ENCODE results near the gene SNAP29.
A peak's percentile ranks its signal among the peaks of the same experiment; 100 is the strongest.
"Not testable (repeated sequence)": the region's sequence is repeated elsewhere in the genome, so short reads cannot be mapped to it uniquely, and the experiment has no call there.

The SNAP29 gene

DNA sequence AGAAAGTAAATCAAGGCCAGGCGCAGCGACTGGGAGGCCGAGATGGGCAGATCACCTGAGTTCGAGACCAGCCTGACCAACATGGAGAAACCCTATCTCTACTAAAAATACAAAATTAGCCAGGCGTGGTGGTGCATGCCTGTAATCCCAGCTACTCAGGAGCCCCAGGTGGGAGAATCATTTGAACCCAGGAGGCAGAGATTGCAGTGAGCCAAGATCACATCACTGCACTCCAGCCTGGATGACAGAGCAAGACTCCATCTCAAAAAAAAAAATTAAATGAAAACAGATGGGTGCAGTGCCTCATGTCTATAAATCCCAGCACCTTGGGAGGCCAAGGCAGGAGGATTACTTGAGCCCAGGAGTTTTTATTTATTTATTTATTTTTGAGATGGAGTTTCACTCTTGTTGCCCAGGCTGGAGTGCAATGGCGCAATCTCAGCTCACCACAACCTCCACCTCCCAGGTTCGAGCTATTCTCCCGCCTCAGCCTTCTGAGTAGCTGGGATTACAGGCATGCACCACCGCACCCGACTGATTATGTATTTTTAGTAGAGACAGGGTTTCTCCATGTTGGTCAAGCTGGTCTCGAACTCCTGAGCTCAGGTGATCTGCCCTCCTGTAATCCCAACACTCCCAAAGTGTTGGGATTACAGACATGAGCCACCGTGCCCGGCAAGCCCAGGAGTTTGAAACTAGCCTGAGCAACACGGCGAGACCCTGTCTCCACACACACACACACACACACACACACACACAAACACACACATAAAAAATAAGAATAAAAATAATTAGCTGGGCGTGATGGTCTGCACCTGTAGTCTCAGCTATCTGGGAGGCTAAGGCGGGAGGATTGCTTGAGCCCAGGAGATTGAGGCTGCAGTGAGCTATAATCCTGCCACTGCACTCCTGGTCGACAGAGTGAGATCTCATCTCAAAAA is 42.6 kb downstream of the SNAP29 start:
- not testable (repeated sequence) for DNase-seq (ENCODE audit: low read depth)

DNA sequence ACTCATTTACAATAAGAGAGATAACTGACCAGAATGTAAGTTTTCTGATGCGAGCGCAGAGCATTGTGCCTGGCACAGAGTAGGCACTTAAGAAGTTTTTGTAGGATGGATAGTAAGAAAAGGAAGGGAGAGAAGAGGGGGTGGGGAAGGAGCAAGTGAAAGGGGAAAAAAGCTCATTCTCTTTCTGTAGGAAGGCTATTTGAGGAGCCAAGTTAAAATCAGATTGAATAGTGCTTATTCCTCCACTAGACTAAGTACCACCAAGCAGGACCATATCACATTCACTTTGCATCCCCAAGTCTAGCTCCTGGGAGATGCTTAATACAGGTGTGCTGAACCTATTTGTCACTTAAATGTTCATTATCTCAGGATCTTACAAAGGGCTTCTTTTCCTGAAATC is 44.3 kb downstream of the SNAP29 start:
- DNase-seq (ENCODE audit: low read depth), result no peak

DNA sequence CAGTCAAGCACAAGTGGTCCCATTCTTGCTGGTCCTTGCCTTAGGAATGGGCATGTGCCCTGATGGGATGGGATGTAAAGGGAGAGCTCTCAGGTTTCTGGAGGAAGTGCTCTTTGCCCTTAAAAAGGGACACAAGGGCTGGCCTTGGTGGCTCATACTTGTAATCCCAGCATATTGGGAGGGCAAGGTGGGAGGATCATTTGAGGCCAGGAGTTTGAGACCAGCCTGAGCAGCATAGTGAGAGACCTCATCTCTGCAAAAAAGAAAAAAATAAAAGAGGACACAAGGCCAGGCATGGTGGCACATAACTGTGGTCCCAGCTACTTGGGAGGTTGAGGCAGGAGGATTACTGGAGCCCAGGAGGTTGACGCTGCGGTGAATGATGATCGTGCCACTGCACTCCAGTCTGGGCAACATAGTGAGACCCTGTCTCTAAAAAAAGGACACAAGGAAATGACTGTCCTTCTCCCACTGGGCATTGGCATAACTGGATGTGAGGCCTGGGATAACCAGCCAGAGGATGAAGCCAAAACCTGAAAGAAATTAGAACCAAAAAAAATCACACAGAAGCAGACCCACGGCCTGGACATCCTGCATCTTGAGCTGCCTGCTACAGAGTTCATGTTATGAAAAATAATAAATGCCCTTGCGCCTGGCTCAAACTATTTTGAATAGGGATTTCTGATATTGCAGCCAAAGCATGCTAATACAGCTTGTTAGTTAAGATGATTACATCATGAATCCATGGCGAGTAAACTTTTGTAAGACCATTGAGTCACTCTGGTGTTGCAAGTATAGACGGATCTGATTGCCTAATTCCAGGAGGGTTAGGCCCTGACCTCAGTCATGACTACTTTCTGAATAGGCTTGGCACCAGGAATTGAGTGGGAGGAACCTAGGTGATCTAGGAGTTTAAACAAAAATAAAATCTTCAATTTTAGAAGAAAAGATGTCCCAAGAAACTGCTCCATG is 45.5 kb downstream of the SNAP29 start:
- DNase-seq (ENCODE audit: low read depth), result no peak

DNA sequence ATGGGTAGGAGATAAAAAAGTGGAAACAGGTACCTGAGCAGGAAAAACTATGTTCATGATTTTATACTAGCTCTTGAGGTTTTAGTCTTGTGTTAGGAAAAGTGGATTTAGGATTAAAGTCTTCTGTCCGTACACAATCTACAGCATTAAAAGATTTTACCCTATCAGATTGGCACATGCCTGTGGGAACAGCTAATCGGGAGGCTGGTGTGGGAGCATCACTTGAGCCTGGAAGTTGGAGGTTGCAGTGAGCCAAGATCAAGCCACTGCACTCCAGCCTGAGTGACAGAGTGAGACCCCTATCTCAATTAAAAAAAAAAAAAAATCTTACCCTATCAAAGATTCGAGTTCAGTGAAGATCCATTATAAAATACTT is 46.2 kb downstream of the SNAP29 start:
- DNase-seq (ENCODE audit: low read depth), result no peak

DNA sequence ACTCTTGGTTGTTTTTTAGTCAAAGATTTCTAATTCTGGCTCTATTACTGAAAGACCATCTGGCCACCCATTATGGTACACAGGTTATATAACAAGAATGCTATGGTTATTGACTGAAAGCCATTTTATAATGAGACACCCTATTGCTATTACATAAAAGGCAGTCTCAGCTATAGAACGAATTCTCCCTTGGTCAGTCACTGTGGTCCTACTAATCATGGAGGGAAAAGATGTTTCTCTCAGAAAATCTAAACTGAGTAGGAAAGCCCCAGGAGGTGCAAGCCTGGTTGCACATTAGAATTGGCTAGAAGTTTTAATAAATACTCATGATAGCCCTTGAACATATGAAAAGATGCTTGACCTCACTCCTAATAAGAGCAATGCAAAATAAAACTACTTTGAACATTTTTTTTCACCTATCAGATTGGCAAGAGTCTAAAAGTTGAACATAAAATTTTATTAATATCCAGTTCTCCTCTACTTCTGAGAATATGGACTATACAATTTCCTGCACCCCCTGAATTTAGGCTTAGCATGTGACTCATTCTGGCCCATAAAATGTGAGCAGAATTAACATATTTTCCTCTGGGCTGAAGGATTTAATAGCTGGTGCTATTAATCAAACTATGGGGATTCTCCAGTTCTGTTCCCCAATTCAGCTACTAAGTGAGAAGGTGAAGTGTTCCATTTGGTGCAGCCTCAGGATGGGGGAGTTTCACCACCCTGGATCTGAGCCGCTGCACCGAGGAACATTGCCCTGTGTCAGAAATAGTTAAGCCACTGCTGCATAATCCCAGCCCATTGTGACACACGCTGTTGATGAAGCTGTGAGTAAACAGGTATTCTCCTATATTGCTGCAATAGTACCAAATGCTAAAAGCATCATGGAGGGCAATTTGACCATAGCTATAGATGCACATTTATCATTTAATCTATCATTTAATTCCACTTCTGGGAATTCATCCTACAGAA is 46.9 kb downstream of the SNAP29 start:
- no peak for DNase-seq (ENCODE audit: low read depth)

DNA sequence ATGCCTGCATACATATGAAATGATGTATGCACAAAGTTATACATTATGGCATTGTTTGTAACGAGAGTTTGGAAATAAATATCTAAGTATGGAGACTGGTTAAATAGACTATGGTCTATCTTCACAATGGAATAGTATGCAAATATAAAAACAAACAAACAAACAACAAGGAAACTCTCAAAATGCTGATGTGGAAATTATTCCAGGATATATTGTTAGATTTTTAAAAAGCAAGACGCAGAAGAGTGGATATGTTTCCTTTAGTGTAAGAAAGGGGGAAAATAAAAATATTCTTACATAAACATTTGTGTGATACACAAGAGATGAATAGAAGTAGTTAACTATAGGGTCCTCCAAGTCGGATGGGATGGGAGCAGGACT is 47.6 kb downstream of the SNAP29 start:
- no peak for DNase-seq (ENCODE audit: low read depth)

DNA sequence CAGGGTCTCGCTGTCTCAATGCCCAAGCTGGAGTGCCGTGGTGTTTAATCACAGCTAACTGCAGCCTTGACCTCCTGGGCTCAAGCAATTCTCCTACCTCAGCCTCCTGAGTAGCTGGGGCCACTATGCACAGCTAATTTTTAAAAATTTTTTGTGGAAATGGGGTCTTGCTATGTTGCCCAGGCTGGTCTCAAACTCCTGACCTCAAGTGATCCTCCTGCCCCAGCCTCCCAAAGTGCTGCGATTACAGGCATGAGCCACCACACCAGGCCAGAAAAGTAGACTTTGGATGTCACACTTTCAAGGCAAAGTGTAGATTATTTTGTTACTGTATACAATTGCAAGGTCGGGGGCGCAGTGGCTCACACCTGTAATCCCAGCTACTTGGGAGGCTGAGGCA is 49.9 kb downstream of the SNAP29 start:
- DNase-seq (ENCODE audit: low read depth), result not testable (repeated sequence)

DNA sequence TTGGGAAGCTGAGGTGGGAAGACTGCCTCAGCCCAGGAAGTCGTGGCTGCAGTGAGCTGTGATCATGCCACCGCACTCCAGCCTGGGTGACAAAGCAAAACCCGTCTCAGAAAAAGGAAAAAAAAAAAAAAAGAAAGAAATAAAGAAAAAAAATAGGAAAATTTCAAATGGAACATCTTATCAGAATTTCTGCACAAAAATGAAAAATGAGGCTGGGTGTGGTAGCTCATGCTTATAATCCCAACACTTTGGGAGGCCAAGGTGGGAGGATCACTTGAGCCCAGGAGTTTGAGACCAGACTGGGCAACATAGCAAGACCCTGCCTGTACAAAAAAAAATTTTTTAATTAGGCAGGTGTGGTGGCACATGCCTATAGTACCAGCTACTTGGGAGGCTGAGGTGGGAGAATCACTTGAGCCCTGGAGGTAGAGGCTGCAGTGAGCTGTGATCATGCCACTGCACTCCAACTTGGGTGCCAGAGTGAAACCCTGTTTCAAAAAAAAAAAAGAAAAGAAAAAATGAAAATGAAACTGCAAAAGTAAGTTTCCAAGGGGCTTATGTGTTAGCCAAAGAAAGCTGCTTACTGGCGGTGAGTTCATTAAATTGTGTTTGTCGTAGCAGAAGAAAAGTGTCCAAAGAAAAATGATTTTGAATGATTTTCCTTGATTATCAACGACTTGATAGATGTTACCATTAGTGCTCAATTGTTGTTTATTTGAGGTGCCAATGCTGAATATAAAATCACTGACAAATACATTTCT is 50.9 kb downstream of the SNAP29 start:
- no peak for DNase-seq (ENCODE audit: low read depth)

DNA sequence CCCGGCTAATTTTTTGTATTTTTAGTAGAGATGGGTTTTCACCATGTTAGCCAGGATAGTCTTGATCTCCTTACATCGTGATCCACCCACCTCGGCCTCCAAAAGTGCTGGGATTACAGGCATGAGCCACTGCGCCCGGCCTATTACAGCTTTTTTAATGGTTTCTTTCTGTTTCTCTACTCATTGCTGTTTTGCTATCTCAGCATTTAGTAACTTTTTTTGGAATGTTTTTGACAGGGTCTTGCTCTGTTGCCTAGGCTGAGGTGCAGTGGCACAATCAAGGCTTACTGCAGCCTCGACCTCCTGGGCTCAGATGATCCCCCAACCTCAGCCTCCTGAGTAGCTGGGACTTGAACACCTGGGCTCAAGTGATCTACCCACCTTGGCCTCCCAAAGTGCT is 53.7 kb downstream of the SNAP29 start:
- no peak for DNase-seq (ENCODE audit: low read depth)

DNA sequence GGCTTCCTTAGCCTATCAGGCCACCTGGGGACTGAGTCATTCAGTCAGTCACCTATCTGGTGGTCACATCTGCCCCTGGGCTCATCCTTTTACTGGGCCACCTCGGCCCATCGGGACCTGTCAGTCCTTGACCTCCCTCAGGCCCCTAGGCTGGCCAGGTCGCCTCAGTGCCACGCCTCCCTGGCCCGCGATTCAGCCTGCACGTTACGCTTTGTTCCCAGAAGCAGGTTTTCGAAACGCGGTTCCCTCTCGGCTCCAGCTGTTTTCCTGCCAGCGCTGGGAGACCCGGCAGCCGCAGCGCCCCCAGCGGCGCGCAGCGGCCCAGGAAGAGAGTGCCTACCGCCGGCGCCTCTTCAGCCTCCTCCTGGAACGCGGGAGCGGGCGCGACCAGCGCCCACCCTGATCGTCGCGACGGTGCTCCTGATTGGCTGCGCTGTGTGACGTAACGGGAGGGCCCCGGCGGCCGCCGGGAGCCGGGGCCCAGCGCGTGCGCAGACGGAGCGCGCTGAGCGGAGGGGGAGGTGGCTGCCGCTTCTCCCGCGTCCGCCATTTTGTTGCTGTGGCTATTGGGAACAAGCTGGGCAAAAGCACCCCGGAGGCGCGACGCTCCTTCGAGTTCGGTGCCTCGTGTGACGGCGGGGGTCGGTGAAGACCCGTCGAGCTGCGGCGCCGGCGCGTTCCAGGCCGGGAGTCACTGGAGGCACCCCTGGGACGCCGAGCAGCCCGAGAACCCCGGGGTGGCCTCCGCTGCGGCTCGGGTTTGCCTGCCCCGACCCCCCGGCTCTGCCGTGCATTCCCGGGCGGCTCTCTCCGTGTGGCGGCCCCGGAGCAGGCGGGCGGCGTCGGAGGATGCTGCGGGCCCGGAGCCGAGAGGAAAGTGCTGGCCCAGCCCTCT is 58.4 kb downstream of the SNAP29 start, which contains the start of gene CRKL:
Gene CRKL, plus strand, starts transcription at position 492 of the 895 bp plus-strand sequence. CDS start 528 bp downstream, outside the sequence.
- DNase-seq (ENCODE audit: low read depth), result peak; percentile 94

DNA sequence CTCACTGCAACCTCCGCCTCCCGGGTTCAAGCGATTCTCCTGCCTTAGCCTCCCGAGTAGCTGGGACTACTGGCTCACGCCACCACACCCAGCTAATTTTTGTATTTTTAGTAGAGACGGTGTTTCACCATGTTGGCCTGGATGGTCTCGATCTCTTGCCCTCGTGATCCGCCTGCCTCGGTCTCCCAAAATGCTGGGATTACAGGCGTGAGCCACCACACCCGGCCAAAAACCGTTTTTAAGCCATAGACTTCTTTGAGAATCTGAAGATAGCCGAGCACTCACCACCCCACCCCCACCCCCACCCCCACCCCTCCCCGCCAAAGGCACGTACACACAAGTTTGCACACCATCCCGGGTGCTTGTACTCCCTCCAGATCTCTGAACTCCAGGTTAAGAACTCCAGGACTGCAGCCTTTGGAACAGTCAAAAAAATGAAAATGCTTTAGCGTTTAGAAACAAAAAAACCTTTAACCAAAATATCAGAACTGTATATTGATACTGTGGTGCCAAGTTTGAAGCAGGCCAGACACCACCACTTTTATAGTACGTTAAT is 59.9 kb downstream of the SNAP29 start:
- no peak for DNase-seq (ENCODE audit: low read depth)

DNA sequence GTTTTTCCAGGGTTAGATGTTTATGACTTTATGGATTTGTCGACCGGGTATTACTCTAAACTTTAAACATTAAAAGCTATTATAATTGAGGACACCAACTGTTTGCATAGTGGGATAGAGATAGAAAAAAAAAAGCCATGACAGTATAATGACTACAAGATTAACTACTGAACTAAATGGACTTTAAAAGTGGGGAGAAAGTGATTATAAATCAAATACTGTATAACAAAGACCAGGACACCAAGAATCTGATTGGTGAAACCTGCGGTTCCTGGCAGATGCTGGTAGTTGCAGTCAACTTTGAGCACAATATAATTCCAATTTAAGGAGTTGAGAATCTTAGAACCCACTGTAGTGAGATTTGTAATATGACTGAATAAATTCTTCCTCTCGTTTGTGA is 60.9 kb downstream of the SNAP29 start:
- DNase-seq (ENCODE audit: low read depth), result no peak

DNA sequence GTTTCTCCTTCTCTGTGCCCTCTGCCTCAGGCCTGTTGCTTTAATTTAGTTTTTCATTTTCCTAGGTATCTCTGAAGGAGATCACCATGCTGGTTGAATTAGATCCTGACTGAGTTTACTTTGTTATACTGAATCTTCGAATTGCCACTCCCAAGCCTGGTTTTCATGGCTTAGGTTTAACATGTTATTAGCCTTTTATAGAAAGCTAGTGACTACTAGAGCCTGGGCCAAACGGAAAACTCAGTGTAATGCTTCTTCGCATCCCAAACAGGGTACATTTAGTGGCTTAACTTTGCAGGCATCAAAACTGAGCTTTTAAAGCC is 62.0 kb downstream of the SNAP29 start:
- no peak for DNase-seq (ENCODE audit: low read depth)

DNA sequence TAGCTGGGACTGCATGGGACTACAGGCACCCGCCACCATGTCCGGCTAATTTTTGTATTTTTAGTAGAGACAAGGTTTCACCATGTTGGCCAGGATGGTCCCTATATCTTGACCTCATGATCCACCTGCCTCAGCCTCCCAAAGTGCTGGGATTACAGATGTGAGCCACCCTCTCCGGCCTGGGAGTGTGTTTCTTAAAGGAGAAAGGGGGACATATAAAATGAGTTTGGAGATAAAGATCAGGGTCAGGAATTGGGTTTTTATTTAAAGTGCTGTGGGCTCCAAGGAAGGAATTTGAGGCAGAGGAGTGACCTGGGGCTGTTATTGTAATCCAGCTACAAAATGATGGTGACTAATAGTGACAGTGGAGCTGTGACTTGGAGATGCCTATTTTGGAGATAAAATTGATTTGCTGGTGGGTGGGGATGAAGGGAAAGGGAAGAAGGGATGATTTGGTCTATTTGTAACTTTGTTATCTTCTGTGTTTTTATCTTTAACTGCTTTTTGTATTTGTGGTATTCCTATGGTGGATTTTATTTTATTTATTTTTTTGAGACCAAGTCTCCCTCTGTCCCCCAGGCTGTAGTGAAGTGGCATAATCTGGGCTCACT is 63.4 kb downstream of the SNAP29 start:
- no peak for DNase-seq (ENCODE audit: low read depth)

DNA sequence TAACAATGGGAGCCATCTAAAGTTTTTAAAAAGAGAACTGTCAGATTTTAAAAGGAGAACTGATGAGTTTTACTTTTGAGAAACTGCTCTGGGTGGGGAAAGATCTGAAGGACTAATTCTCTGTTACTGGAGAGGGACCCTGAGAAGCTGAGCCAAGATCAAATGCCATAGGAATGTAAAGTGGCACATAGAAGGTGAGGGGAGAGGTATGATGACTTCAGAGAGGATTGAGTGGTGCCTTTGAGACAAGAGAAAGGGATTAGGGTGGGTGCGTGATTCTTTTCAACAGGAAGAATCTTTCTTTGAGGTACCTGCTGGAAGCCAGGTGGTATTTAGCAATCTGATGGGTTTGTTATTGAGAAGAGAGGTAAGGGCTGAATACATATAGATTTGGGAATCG is 67.4 kb downstream of the SNAP29 start:
- no peak for DNase-seq (ENCODE audit: low read depth)

DNA sequence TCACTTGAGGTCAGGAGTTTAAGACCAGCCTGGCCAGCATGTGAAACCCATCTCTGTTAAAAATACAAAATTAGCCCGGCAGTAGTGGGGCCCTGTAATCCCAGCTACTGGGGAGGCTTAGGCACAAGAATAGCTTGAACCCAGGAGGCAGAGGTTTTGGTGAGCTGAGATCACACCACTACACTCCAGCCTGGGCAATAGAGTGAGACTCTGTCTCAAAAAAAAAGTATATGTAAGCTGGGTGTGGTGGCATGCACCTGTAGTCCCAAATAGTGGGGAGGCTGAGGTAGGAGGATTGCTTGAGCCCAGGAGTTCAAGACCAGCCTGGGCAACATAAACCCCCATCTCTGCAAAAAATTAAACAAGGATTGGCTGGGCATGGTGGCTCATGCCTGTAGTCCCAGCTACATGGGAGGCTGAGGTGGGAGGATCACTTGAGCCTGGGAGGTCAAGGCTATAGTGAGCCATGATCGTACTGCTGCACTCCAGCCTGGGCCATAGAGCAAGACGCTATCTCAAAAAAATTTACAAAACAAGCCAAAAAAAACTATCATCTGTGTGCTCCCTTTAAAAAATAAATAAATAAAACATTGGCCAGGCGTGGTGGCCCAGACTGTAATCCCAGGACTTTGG is 69.2 kb downstream of the SNAP29 start:
- no peak for DNase-seq (ENCODE audit: low read depth)

DNA sequence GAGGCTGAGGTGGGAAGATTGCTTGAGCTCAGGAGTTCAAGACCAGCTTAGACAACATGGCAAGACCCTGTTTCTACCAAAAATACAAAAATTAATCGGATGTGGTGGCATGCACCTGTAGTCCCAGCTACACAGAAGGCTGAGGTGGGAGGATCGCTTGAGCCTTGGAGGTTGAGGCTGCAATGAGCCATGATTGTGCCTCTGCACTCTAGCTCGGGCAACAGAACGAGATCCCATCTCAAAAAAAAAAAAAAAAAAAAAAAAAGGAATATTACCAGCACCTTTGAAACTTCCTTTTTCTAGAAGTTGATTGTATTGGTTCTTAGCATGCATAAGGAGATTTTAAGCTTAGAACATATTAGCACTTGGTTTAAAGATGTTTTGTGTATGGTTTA is 69.8 kb downstream of the SNAP29 start:
- no peak for DNase-seq (ENCODE audit: low read depth)

DNA sequence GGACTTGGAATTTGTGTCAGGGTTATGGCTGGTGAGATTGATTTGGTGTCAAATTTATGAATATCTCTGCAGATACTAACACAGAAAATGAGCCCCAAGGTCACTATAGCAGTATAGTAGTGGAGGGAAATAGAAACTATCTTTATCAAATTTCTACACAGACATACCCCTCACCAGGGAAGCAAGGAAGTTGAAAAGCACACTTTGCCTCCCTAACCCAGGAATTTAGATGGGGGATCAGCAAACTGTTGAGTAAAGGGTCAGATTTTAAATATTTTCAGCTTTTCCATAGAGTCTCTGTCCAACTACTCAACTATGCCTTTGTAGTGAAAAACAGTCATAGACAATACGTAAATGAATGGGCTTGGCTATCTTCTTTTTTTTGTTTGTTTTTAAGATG is 71.2 kb downstream of the SNAP29 start:
- DNase-seq (ENCODE audit: low read depth), result no peak

DNA sequence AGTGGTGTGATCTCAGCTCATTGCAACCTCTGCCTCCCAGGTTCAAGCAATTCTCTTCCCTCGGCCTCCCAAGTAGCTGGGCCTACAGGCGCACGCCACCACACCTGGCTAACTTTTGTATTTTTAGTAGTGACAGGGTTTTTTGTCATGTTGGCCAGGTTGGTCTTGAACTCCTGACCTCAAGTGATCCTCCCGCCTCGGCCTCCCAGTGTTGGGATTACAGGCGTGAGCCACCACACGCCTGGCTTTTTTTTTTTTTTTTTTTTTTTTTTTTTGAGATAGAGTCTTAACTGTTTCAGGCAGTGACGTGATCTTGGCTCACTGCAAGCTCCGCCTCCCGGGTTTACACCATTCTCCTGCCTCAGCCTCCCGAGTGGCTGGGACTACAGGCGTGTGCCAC is 71.6 kb downstream of the SNAP29 start:
- not testable (repeated sequence) for DNase-seq (ENCODE audit: low read depth)

All from stimulated activated CD8-positive, alpha-beta memory T cell treated with anti-CD3 and anti-CD28 coated beads, Interleukin-12 subunit alpha, Interleukin-12 subunit beta, amount 100 ng/mL, for 4 hours (primary cell).